Stimulated activated naive CD4-positive, alpha-beta T cell treated with Interleukin-2 at 50 U/mL for 16 hours (primary cell): Measurements from ENCODE around the gene PTPN7.
"Not testable (repeated sequence)": the region's sequence is repeated elsewhere in the genome, so short reads cannot be mapped to it uniquely, and the experiment has no call there.

Source experiments
- DNase-seq: peaks from one replicate; lab custom pipeline; 2025; lab: John Stamatoyannopoulos, UW

Gene PTPN7

DNA sequence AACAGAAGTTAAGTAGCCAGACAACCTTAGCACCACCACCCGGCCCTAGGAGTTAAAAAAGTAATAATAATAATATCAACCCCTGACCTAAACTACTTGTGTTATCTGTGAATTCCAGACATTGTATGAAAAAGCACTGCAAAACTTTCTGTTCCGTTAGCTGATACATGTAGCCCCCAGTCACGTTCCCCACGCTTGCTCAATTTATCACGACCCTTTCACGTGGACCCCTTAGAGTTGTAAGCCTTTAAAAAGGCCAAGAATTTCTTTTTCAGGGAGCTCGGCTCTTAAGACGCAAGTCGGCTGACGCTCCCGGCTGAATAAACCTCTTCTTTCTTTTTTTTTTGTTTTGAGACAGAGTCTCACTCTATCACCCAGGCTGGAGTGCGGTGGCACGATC is 6.7 kb upstream of the PTPN7 start:
- DNase-seq: not testable (repeated sequence)

DNA sequence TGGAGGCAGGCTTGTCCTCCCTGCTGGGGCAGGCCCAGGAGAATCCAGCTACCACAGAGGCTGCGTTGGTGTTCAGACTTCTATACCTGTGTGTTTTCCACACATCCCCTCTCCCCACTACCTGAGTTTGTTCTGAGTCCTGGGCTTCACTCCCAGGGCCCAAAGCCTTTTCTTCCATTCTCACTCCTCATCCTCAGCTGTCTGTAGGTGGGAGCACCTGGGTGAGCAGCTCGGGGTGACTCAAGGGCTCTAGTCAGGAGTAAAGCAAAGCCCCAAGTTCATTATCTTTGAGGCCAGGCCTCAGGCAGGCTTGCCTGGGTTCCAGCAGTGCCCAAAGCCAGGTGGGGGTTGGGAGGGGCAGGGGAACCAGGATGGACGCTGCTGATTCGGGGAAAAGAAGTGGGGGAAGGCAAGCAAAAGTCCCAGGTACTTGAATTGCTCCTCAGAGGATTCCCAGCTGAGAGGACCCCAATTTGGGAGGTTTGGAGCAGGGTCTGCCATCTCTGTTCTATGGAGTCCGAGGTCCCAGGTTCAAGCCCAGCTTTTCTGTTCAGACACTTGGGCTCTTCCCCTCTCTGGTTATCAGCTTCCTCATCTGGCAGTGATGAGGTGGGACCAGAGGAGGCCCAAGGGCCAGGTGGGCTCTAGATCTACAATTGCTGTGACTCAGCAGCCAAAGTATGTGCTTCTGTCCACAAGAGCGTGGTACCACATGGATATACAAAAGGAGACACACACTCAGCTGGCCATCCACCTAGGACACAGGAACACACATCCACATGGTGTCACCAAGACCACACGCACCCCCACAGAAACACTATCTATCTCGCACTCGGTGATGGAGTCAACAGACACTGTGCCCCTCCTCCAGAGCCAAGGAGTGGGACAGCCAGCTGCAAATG is 5.8 kb upstream of the PTPN7 start:
- DNase-seq: no peak

DNA sequence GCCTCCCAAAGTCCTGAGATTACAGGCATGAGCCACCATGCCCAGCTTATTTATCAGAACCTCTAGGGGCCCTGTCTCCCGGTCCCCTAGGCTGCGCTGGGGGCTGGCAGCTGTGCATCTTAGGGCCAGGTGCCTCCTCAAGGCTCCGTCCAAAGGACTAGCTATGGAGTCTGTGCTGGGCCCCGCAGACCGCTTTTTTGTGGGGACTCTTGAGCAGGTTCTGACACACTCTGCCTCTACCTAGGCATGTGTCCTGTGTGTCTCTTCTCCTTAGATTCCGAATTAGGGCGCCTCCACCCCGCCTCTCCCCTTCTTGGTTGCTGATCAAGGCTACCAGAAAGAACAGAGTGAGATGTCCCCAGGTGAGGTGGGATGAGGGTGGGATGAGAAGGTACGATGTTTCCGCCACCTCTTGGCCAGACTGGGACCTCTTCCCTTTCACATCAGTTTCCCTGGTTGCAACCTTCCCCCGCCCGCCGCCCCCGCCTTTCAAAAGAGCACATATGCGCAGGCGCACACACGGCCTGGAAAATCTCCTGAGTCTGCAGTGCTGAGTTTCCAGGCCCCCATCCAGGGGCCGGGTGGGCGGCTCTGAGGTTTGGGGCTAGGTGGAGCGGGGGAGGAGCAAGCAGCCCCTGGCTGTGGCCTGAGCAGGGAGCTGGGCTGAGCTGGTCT is 5.0 kb upstream of the PTPN7 start:
- DNase-seq: peak; percentile 58

DNA sequence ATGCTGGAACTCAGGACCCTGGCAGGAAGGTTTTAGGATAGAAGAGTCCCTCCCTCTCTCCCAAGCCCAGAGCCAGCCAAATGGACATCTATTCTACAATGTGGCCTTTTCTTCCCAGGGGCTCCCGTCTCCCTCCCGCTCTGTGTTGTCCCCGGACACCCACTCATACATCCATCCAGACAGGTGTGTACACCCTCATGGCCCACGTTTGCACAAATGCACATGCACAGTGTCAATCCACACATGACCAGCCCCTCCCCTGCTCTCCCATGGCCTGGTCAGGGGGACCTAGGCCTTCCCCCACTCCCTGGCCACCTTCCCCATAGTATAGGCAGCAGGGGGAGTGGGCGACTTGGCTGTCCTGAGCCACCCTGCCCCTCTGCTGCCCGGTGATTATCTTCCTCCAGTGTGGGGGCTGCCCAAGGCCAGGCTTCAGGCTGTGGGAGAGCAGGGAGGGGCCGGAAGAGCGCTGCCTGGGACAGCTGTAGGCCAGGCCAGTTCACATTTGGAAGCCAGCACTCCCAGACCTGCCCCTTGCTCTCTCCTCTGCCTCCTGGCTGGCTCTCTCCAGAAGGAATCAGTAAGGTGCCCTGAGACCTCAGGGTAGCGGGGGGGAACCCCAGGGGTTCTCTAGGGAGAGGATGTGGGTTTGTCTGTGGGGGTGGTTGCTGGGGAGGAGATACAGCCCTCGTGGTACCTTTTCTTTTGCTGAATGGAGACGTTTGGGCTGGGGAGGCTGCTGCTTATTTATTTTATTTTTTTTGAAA is 4.1 kb upstream of the PTPN7 start:
- peak; percentile 61 for DNase-seq

DNA sequence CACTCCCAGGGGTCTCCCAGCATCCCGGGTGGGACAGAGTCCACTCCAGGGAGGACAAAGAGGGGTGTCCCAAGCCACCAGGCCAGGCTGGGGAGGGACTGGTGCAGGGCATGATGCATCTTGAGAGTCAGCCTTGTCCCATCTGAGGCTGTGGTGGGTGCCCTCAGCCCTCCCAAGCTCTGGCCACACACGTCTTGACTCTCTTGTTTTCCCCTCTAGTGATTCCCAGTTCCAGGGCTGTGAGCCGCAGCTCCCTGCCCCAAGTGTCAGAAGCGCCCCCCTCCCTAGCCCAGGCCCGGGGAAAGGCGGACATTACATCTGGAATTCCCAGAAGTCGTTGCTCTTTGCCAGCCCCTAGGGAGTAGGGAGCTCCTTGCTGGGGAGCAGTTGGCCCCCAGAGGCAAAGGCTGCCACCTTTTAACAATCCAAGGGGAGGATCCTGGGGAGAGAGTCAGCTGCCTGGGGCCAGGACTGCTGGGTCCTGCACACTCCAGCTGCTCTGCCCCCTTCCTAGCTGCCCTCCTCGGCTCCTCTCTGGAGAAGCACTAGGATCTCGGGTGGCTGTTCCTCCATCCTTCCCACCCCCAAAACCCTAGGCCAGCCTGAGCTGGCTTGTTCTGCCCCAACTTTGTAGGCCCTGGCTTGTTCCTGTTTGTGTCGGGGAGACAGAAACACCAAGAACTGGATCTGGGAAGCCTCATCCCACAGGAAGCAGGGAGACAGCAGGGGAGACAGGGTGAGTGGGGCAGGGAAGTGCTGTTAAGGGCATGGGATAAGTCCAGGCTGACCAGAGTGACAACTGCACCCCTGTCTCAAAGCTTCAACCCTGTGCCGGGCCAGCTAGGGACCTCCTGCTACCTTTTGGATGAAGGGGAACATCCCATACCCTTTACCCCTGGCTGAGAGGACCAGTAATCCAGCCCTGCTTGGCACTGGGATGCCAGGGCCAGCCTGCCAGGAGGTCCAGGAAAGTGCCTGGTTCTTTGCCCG is 3.2 kb upstream of the PTPN7 start:
- DNase-seq: no peak

DNA sequence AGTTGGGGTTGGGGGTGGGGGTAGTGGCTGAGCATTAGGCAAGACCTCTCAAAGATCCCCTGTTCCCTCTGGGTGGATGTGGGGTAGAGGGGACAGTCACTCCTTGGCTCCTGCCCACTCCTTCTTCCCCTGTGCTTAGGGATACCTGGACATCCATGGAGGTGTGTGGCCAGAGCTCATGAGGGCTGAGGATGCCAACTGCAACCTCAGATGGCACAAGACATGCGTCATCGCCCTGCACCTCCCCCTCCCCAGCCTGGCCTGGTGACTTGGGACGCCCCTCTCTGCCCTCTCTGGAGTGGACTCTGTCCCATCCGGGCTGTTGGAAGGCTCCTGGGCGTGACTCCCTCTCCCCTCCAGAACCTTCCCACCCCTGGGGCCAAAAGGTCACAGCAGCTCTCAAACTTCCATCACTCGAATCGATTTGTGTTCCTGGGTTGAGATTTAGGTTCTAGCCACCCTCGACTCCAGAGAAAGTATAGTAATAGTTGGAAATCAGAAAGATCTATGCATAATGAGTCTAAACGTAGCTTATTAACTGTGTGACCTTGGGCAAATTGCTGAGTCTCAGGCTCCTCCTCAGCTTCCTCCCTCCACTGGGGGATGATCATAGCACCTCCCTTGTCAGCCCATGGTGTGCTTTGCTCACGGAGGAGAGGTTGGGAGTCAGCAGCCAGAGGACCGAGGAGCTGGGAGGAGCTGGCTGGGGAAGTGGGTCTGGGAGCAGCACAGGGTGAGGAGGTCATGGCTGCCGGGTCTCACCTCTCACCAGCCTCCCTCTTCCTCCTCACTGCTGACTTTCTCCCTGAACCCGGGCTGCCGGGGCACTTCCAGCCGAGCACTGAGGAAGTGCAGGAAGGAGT is 2.2 kb upstream of the PTPN7 start:
- no peak for DNase-seq

DNA sequence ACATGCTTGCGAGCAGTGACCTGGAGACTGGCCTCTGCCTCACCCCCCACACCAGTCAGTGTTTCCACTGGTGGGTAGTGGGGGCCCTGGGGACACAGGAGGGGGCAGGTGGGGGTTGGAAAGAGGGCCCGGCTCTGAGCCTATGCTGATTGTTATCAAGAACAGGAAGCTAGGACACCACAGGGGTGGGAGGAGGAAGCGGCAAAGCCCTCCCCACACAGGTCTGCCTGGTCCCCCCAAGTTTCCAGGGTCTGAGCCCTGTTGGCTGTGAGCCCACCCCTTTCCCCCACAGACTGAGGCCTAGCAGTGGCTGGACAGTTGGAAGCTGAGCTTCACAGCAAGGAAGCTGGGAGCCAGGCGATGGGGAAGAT is 1.6 kb upstream of the PTPN7 start:
- peak; percentile 58 for DNase-seq

DNA sequence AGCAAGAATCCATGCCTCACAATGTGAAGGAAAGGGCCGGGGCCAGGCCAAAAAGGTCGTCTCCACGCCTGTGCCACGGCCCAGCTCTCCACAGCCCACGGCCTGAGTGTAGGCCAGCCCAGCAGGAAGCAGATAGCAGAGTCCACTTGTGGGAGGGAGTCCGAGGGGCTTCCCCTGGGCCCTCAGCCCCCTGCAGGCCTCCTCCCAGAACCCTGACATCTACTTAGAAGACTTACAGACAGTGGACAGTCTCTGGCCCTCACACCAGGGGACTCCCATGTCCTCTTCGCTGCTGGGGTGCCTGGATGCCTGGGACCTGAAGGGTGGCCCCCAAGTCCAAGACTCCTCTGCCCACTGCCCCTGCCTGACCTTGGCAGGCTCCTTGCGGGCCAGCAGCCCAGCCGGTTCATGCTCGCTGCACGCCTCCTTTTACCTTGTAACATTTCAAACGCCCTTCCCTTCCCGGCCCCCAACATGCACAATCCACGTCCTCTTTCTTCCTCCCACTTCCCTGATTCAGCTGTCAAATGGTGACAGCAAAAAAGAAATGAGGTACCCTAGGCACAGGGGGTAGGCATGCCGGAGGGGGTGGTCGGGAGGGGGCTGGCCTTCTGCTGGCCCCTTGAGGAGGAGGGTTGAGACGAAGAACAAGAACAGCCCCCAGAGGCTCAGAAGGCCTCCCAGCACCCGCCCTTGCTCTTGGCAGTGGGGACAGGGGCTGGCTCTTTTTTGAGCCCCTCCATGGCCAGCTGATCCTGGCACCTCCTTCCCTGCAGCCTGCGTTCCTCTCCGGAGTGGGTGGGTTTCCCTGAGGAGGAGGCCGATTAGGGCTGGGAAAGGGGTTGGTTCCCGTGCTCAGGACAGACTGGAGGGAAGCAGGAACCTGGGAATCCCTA is 997 bp upstream of the PTPN7 start:
- DNase-seq: no peak

DNA sequence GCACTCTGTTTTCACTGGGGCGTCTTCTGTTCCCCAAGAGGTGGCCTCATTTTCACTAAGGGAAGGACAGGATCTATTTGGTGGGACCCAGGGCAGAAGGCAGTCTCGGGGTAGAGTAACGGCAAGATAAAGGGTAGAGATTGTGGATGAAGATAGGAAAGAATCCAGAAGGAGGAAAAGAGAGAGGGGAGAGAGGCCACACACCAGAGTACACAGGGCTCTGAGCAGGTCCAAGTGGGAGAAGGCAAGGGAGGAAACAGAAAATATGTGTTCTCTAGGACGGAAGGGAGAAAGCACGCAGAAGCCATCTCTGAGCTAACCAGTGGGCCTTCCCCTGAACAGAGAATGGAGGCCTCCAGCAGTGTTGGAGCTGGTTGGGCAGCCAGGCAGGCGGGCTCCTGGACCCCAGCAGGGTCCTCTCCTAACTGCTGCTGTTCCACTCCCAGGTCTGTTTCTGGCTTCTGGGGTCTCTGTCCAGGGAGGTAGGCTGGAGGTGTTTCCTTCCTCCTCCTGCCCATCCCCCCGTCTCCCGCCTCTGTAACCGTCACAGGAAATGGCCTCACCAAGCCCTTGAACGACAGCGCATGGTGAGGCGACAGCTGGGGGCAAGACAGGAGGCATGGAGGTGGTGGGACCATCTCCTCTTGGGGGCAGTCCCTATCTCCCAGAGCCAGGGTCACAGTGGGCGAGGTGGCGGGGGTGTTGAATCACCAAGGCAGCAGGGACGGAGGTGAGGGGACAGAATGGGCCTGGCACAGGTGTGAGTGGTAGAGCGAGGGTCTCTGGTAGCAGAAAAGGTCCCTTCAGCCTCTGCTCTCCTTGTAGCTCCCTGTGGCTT is 649 bp downstream of the PTPN7 start:
- peak; percentile 60 for DNase-seq

DNA sequence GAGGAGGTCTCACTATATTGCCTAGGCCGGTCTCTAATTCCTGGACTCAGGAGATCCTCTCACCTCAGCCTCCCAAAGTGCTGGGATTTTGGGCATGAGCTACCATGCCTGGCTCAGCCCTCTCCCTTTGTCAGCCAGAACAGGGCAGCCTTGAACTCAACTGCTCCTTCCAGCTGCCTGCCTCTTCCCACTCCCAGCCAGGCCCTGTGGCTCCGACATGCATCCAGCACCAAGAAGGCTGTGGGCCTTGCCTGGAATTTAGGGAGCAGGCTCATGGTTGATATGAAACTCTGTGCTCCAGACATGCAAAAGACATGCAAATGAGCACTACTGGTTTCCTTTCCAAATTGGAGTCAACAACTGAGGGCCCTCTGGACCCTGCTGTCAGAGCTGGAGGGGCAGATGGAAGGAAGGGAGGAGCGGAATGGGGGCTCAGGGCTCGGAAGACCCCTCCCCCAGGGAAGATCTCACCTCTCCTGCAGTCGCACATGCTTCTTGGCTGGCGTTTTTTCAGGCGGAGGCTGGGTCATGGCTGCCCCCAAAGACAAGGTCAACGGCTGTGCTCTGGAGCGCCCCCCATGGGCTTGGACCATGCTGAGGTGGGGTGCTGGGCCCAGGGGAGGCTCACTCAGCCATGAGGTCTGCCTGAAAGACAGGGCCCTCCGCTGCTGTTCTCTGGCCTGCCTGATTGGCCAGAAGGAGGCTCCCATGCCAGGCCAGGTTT is 1.4 kb downstream of the PTPN7 start:
- no peak for DNase-seq

DNA sequence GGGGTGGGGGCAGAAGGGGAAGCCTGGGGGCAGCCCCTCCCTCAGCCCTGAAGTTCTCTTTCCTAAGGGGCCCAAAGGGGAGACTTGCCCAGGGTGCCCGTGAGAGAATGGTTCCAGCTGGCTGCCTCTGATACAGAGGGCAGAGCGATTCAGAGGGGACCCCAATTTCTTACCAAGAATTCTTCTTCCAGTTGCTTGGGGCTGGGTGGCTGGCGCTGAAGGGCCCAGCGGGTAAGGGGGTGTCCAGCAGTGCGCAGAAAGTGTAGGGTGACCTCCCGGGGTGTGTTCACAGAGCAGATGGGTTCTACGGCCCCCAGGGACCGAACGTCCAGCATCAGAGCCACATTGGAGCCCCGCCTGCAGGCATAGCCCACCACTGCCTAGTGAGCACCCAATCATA is 2.5 kb downstream of the PTPN7 start:
- no peak for DNase-seq

DNA sequence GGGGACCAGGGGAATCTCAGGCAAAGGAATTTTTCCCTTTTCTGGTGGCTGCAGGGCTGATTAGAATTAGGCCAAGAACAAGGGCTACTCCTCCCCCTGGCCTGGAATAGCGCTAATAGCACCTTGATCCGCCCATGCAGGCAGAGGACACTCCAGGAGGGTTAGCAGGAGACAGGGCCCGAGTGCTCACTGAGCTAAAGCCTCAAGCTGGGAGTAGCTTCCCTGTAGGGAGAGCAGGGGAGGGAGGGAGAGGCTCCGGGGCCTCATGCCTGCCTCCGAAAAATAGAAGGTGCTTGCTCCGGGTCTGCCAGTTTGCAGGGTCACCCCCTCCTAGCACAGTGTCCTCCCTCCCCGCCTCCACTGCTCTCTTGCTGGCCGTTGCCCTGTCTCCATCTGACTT is 3.8 kb downstream of the PTPN7 start:
- DNase-seq: no peak

DNA sequence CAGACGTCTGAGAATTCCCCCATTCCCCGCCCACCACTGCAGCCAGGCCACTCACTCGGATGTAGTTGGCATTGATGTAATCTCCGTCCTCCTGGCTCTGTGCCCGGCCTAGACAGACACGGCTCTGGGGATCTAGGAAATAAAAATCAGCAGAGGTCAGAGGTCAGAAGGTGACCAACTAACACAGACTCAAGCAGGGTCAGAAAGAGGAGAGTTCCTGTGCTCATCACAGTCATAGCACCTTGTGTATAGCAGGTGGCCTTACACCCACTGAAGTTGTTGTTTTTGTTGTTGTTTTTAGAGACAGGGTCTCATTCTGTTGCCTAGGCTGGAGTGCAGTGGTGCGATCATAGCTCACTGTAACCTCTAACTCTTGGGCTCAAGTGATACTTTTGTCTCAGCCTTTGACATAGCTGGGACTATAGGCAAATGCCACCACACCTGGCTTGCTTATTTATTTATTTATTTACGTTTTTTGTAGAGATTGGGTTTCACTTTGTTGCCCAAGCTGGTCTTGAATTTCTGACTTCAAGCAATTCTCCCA is 4.9 kb downstream of the PTPN7 start:
- DNase-seq: no peak

DNA sequence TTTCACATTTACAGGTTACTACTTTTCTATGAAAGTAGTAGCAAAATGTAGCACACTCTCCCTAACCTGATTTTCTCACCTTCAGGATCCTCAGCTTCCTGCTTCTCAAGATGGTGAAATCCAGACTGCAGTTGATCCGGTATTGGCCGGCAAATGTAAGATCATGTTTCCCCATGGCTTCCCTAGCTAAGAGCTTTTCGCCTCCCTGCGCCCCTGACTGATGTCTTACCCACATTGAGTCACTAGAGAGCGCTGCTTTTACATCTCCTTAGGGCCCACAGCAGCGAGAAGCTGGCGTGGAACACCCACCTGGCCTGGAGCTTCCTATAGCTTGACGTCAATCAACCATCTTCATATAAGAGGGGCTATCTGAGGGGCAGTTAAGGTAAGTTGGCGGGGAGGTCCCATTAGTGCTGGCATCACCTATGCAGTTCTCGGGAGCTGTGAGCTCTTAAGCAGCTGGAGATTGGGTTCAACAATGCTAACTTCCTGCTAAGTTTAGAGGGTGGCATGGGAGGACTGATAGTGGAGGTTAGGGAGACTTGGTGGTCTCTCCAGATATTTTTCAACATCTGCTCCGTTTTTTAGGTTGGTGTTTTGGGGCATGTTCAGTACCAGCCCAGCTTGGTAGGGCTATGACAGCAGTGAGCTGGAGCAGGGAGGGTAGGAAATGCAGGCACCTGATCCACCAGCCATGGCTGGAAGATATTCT is 5.5 kb downstream of the PTPN7 start:
- peak; percentile 36 for DNase-seq

DNA sequence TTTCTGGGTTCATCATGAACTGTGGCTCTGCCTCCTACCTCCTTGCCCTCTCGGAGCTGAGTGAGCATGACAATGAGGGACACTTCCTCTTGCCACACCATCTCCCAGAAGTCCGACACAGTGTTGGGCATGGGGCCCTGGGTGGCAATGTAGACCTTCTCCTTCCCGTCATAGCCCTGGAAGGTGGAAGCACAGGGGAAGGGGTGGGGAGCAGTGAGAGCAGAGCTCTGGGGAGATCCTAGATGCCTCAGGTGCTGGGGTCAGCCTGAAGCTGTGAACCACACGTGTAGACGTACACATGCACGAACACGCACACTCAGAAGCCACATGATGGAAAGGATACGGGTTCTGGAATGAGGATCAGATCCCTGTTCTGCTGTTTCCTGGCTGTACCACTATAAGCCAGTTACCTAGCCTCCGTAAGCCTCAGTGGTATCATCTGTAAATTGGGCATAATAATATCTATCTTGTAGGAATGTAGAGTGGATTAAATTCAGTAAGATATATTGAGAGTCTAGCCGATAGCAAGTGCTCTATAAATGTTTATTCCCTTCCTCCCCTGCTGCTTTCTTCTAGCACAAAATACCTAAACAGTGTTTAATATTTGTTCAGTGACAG is 6.1 kb downstream of the PTPN7 start:
- no peak for DNase-seq

DNA sequence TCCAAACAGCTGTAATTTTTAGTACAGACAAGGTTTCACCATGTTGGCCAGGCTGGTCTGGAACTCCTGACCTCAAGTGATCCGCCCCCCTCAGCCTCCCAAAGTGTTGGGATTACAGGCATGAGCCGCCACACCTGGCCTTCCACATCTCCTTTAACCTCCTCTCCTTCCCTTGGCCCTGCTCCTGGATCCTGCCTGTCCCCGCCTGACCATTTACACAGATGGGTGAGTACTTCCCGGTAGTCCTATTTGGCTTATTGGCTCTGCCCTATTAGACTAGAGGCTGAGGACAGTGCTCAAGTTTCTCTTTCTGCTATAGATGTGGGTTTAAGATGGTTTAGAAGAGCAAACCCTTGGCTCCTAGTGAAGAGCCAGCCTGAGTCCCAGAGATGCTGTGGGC is 7.1 kb downstream of the PTPN7 start:
- no peak for DNase-seq

DNA sequence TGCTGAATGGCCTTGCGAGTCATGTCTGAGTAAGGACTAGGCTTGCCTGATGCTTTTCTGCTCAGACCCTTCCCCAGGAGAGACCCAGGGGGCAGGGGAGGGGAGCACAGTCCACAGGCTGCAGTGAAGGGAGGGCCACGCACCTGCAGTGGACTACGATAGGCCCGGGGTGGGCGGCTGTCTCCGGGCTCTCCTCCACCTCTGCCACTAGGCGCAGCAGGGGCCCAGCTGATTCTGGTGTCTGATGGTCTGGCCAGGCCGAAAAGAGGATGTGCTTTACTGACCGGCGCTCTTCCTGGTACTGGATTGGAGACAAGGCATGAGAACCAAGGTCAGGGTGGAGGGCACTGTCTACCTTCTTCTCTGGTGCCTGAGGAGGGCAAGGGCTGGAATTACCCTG is 8.0 kb downstream of the PTPN7 start:
- no peak for DNase-seq
